GM12878 (cell line): ENCODE results near the gene POLR1H. TPM values are rescaled to one million over a fixed set of nuclear protein-coding genes. Genes with fewer than 3 reads are reported as not detected.

Experiments
- ATAC-seq: fragments of 200-7000 bp; cut with Tn5 transposase; 3 replicates; pipeline ENCODE4 v1.9.1; 2020; ENCODE audit warnings: mild to moderate bottlenecking, moderate library complexity
- BruUV-seq: library from RNA; stranded (reverse); fragments of 400-500 nt; replicated peaks from 2 replicates; lab custom pipeline; 2021; lab: Mats Ljungman, UMichigan
- CTCF ChIA-PET: fragments of 300-600 bp; sonication (Branson Sonifier 250); formaldehyde crosslinking; extraction: SDS; loops from one replicate; lab custom pipeline; 2021; ENCODE audit warnings: inconsistent platforms; lab: Yijun Ruan, JAX
- POLR2A ChIA-PET: fragments of 350-600 bp; formaldehyde crosslinking; extraction: SDS; loops from one replicate; lab custom pipeline; 2021; ENCODE audit warnings: inconsistent platforms; lab: Charles Lee
- RAD21 ChIA-PET: fragments of 300-600 bp; sonication (Branson Sonifier 250); formaldehyde crosslinking; loops from one replicate; lab custom pipeline; 2023; ENCODE audit warnings: antibody characterized with exemption; ENCODE audit not compliant: unreplicated experiment; lab: Charles Lee
- SMC1A ChIA-PET: fragments of 300-600 bp; sonication (Branson Sonifier 250); formaldehyde crosslinking; loops from one replicate; lab custom pipeline; 2023; ENCODE audit not compliant: unreplicated experiment, uncharacterized antibody; lab: Charles Lee
- DNase-seq: peaks from one replicate; pipeline ENCODE4 v3.0.0-alpha.2; 2011; ENCODE audit warnings: low read depth, low spot score
- FAIRE-seq: peaks from 3 replicates; lab custom pipeline; 2011; peaks lifted over from hg19 to GRCh38; lab: Jason Lieb, UNC
- H2AFZ ChIP-seq: 2 replicates; pipeline ENCODE4 v1.6.0; 2011; ENCODE audit warnings: low read depth, low read length, control low read depth; ENCODE audit not compliant: control insufficient read depth
- H3K27ac ChIP-seq: 2 replicates; pipeline ENCODE4 v1.5.1; 2011; ENCODE audit warnings: control low read depth; ENCODE audit not compliant: control insufficient read depth, insufficient read depth
- H3K27me3 ChIP-seq, 2 experiments: replicated peaks in 1 of 2; 2 replicates each; pipeline versions ENCODE4 v1.6.0 to v1.6.1; 2011; ENCODE audit warnings: low read length in 1 of 2; ENCODE audit not compliant: control insufficient read depth in 2 of 2, insufficient read depth in 2 of 2
- H3K36me3 ChIP-seq, 2 experiments: 2 replicates each; pipeline ENCODE4 v1.5.1; 2011; ENCODE audit warnings: low read length in 1 of 2; ENCODE audit not compliant: control insufficient read depth in 2 of 2, insufficient read depth in 2 of 2
- H3K4me1 ChIP-seq: 2 replicates; pipeline ENCODE4 v1.6.1; 2011; ENCODE audit warnings: mild to moderate bottlenecking, low read length, moderate library complexity, mixed read lengths; ENCODE audit not compliant: control insufficient read depth, insufficient read depth
- H3K4me2 ChIP-seq: 2 replicates; pipeline ENCODE4 v1.6.0; 2011; ENCODE audit warnings: control low read depth; ENCODE audit not compliant: control insufficient read depth, insufficient read depth
- H3K4me3 ChIP-seq: fragments of 200-600 bp; sonication (generic); 2 replicates; pipeline ENCODE4 v1.5.1; 2016
- H3K79me2 ChIP-seq: 2 replicates; pipeline ENCODE4 v1.6.0; 2011; ENCODE audit warnings: low read length; ENCODE audit not compliant: control insufficient read depth, insufficient read depth
- H3K9ac ChIP-seq: 2 replicates; pipeline ENCODE4 v1.8.0; 2011; ENCODE audit warnings: low read length, control low read depth, mixed read lengths; ENCODE audit not compliant: control insufficient read depth, insufficient read depth
- H3K9me3 ChIP-seq: replicated peaks from 3 replicates; pipeline ENCODE4 v1.5.1; 2011; ENCODE audit warnings: mild to moderate bottlenecking, low read length; ENCODE audit not compliant: control insufficient read depth, insufficient read depth
- H4K20me1 ChIP-seq: 2 replicates; pipeline ENCODE4 v1.6.0; 2011; ENCODE audit not compliant: control insufficient read depth, insufficient read depth
- IKZF1 ChIP-seq: fragments of 450-650 bp; conservative IDR thresholded peaks from 2 replicates; pipeline ENCODE4 v1.6.1; 2017; ENCODE audit warnings: antibody characterized with exemption, mild to moderate bottlenecking
- RFX5 ChIP-seq: IDR thresholded peaks from 2 replicates; pipeline ENCODE4 v1.6.1; 2011; ENCODE audit warnings: low read depth, low read length, improper control_type of control experiment
- SP1 ChIP-seq: IDR thresholded peaks from one replicate; pipeline ENCODE4 v1.6.1; 2011; ENCODE audit warnings: low read depth, low read length
- SUZ12 ChIP-seq: fragments of 200-600 bp; sonication (generic); IDR thresholded peaks from one replicate; pipeline ENCODE4 v1.6.1; 2018; ENCODE audit warnings: antibody characterized with exemption, mild to moderate bottlenecking; ENCODE audit not compliant: unreplicated experiment
- WRNIP1 ChIP-seq: IDR thresholded peaks from 2 replicates; pipeline ENCODE4 v1.6.1; 2011; ENCODE audit warnings: low read depth, low read length, improper control_type of control experiment, borderline replicate concordance
- WGBS: methylation state at CpG from one replicate; pipeline ENCODE4 v1.1.6; 2016; ENCODE audit warnings: low lambda C conversion rate; ENCODE audit not compliant: insufficient replicate concordance, insufficient coverage; ENCODE audit errors: missing lambda C conversion rate; 5-methylcytosine and 5-hydroxymethylcytosine counted together
- in situ Hi-C: fragments of 300-500 bp; cut with MboI; formaldehyde crosslinking; loops from 9 replicates; pipeline ENCODE4 v1.14.3; 2018; ENCODE audit warnings: mixed read lengths
- intact Hi-C: fragments of 100-400 bp; cut with micrococcal nuclease; formaldehyde crosslinking; loops from one replicate; pipeline ENCODE4 v1.14.2; 2022; ENCODE audit not compliant: unreplicated experiment
- polyA plus RNA-seq, 11 experiments: library from polyadenylated mRNA; depleted of rRNA in 4 of 11; unstranded in 6 of 11; stranded (reverse) in 5 of 11; fragments of >200 nt; fragmentation: Nextera tagmentation in 4 of 11; fragmentation: Illumina TruSeq in 1 of 11; extraction: Ambion mirVana in 4 of 11; extraction: Trizol in 1 of 11; gene quantifications; 1 replicate in 1 of 11; 2 replicates in 10 of 11; pipeline versions ENCODE4 v1.2.1 to v1.2.3, GENCODE V29; 2011 to 2016; ENCODE audit warnings: inconsistent platforms in 2 of 11, missing spikeins in 2 of 11, low read depth in 1 of 11
- total RNA-seq, 4 experiments: library from RNA; depleted of rRNA in 3 of 4; stranded (reverse); fragments of >200 nt in 3 of 4; fragmentation: Illumina TruSeq in 1 of 4; extraction: Trizol in 1 of 4; gene quantifications; 2 replicates each; pipeline versions ENCODE4 v1.2.1 to v1.2.3, GENCODE V29; 2013 to 2021

POLR1H gene
- total and polyA plus RNA-seq, 10 of the 15 experiments (the other 5 are each of a cell fraction or from before 2014, with no cell fraction given), result 50.6 to 160 (median 77.7) TPM

DNA sequence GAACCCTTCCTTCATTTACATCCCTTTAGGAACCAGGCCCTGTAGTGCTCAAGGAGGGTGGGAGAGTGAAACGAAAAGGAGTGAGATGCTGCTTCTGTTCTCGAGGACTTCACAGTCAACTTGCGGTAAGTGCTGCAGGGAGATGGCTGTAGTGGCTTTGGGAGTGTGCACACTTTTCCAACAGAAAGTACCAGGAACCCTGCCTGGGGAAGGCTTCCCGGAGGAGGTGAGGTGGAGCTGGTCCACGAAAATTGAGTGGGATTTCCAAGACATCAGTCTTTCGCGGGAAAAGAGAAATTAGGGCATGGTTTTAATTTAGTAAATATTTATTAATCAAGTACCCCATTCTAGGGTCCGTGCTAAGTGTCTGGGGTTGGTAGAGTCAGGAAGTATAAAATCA is 39.1 kb downstream of the POLR1H start:
- no peak for DNase-seq
- Histone ChIP-seq H3K9me3 (no peaks in the 10 kb centered on the region), H3K36me3 (no peaks in the 10 kb centered on the region), H3K4me3 (no peak overlapping the region), H3K4me1 (peaks cover 19% of the 10 kb centered on the region), H3K27ac (no peak overlapping the region), H3K4me2 (no peak overlapping the region; the same call in 1 of the 2 replicates), H3K9ac (no peak overlapping the region), H3K79me2 (no peaks in the 10 kb centered on the region), H2AFZ (no peak overlapping the region), H3K27me3 (peaks cover 12 to 32% of the 10 kb centered on the region in 2 experiments), H4K20me1 (no peaks in the 10 kb centered on the region)
- ChIA-PET POLR2A (no interaction called here), CTCF (interaction anchor here (0.7 kb wide), 1 partner anchor 31 kb away, joined by 4 read pairs; no protein-coding TSS in a partner anchor), SMC1A (interaction anchor here (1.0 to 1.2 kb wide), 2 partner anchors 31 to 34 kb away, joined by 3 to 4 read pairs; no protein-coding TSS in a partner anchor), RAD21 (no interaction called here)
- no peak for FAIRE-seq
- 29% methylated on average over 8 of the region's 8 CpGs for WGBS
- in situ Hi-C loops (no loop called here), intact Hi-C loops (no loop called here)
- TF ChIP-seq RFX5, result no peak
- ATAC-seq, result no peak
- no TSS peak for BruUV-seq

DNA sequence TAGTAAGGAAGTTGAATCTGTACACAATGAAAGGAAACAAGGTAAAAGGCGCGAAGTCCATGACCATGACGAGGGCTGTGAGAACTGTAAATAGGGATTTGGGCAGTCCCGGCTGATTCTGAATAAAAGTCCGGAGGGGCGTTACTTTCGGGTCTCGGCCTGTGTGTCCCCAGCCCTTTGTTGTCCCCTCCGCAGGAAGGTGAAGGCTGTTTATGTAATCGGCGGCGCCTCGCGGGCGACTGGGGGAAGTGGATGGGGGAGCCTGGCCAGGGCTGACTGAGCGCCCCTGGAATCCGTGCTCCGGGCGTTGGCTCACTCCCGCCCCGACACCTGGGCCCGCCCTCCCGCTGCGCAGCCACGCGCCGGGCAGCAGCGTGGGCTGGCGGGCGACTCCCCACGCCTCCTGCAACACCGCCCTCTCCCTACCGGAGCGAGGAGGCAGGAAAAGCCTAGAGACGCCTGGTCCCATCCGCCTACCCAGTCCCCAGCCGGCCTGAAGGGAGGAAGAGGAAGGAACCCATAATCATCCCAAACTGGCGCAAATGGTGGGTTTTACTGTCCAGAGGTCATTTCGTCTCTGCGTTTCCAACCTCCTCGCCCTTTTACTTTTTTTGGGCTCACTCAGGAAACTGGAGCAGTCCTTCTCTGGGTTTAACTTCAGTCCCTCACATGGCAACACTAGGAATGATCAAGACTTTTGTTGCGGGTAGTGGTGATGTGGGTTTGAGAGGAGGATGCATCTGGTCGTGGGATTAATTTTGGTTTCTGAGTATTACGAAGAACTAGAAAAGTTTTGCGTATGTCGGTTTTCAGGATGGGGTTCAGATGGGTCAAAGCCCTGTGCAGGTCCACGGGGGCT is 39.7 kb downstream of the POLR1H start:
- FAIRE-seq, result peak; percentile 61
- TF ChIP-seq IKZF1 (0 out of 2 replicates have a peak, but pooled peaks have one; percentile 23), WRNIP1 (no peak), SUZ12 (peak; percentile 78), SP1 (no peak)
- TF ChIP-seq, all 136 proteins: peak for 2
- intact Hi-C loops, result no loop called here

More for the DNA sequence above, 39.7 kb downstream of the POLR1H start:
- Histone ChIP-seq H3K27me3 (peaks cover 12 to 27% of the 10 kb centered on the region in 2 experiments), H4K20me1 (no peaks in the 10 kb centered on the region), H2AFZ (no peak overlapping the region), H3K36me3 (no peaks in the 10 kb centered on the region), H3K79me2 (no peaks in the 10 kb centered on the region), H3K4me1 (peaks cover 19% of the 10 kb centered on the region), H3K27ac (no peak overlapping the region), H3K4me2 (peak overlapping the region; percentile 72), H3K4me3 (no peak overlapping the region), H3K9me3 (no peaks in the 10 kb centered on the region), H3K9ac (no peak overlapping the region)
- ChIA-PET CTCF (interaction anchor here (0.6 to 6.6 kb wide), 11 partner anchors 9 to 453 kb away, joined by 3 to 561 read pairs (median 4); partner anchors contain the start of genes TRIM31 and TRIM40), SMC1A (interaction anchor here (16.6 kb wide), 1 partner anchor 30 kb away, joined by 647 read pairs; the partner anchor contains the start of gene TRIM40), POLR2A (interaction anchor here (1.6 kb wide), 1 partner anchor 24 kb away, joined by 4 read pairs; no protein-coding TSS in a partner anchor), RAD21 (interaction anchor here (1.3 to 9.0 kb wide), 5 partner anchors 25 to 132 kb away, joined by 3 to 333 read pairs (median 38); partner anchors contain the start of genes PPP1R11 and TRIM40)
- WGBS, result under 1% methylated on average over 40 of the region's 47 CpGs
- no TSS peak for BruUV-seq
- DNase-seq (no peak), ATAC-seq (0 out of 3 replicates have a peak, but pooled peaks have one; percentile 2)
- in situ Hi-C loops, result no loop called here
